ENCODE data around the gene HOXA9. TPM values are rescaled to one million over a fixed set of nuclear protein-coding genes. Genes with fewer than 3 reads are reported as not detected.

The HOXA9 gene
- polyA plus RNA-seq, 1 of the 3 experiments (the other 2 are of a cell fraction), result not detected

- Histone ChIP-seq H3K9me3 (no peaks in the 10 kb centered on the region), H3K4me2 (no peak overlapping the region), H3K79me2 (ENCODE audit: insufficient read depth) (no peaks in the 10 kb centered on the region), H3K9ac (no peak overlapping the region), H3K4me1 (ENCODE audit: control insufficient read depth in 1 of 2, insufficient read depth in 2 of 2, low read depth in 1 of 2, low read length in 1 of 2) (peaks cover 0 to 8% of the 10 kb centered on the region in 2 experiments; a peak in 1 of 4 replicates), H2AFZ (ENCODE audit: low read depth) (no peak overlapping the region), H3F3A (replicated peaks; ENCODE audit: insufficient read depth) (peaks cover 10% of the 10 kb centered on the region), H3K36me3 (replicated peaks in 1 of 2; ENCODE audit: control insufficient read depth in 1 of 2, insufficient read depth in 2 of 2, low read length in 1 of 2) (no peaks in the 10 kb centered on the region), H3K27me3 (ENCODE audit: insufficient read depth) (peaks cover 91% of the 10 kb centered on the region), H3K4me3 (ENCODE audit: low read depth in 2 of 2, low read length in 1 of 2) (no peak overlapping the region), H4K20me1 (ENCODE audit: insufficient read depth) (no peaks in the 10 kb centered on the region), H3K27ac (ENCODE audit: low read depth in 2 of 2, low read length in 1 of 2) (no peak overlapping the region), H3K9me2 (no peaks in the 10 kb centered on the region)
- TF ChIP-seq TCF12 (IDR thresholded peaks at IDR 0.05), result no peak
- TF ChIP-seq EZH2phosphoT487 (IDR thresholded peaks at IDR 0.05; ENCODE audit: borderline replicate concordance, low read depth), result no peak
- no peak for TF ChIP-seq GATA2 (CRISPR knock-in tag; IDR thresholded peaks at IDR 0.05)
- TF ChIP-seq, protein P1, sequence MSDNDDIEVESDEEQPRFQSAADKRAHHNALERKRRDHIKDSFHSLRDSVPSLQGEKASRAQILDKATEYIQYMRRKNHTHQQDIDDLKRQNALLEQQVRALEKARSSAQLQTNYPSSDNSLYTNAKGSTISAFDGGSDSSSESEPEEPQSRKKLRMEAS (IDR thresholded peaks at IDR 0.05; ENCODE audit: low read depth), result no peak
- TF ChIP-seq REST (IDR thresholded peaks at IDR 0.05; ENCODE audit: low read depth, low read length), result no peak
- no peak for TF ChIP-seq YY1 (IDR thresholded peaks at IDR 0.05; ENCODE audit: low read depth)
- no peak for TF ChIP-seq SIN3A (IDR thresholded peaks at IDR 0.05; ENCODE audit: borderline replicate concordance, low read depth, low read length)
- TF ChIP-seq NFIC (IDR thresholded peaks at IDR 0.05; ENCODE audit: borderline replicate concordance), result no peak
- TF ChIP-seq RFX5 (IDR thresholded peaks at IDR 0.05; ENCODE audit: low read length), result no peak
- TF ChIP-seq, protein P2, sequence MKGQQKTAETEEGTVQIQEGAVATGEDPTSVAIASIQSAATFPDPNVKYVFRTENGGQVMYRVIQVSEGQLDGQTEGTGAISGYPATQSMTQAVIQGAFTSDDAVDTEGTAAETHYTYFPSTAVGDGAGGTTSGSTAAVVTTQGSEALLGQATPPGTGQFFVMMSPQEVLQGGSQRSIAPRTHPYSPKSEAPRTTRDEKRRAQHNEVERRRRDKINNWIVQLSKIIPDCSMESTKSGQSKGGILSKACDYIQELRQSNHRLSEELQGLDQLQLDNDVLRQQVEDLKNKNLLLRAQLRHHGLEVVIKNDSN (IDR thresholded peaks at IDR 0.05; ENCODE audit: borderline replicate concordance, low read depth), result no peak
- TF ChIP-seq FOSL2 (IDR thresholded peaks at IDR 0.05; ENCODE audit: borderline replicate concordance, low read depth), result no peak
- TF ChIP-seq FOXJ3 (CRISPR knock-in tag; IDR thresholded peaks at IDR 0.05), result no peak
- no peak for TF ChIP-seq FOXM1 (IDR thresholded peaks at IDR 0.05; ENCODE audit: low read depth)
- TF ChIP-seq TEAD4 (IDR thresholded peaks at IDR 0.05; ENCODE audit: borderline replicate concordance, insufficient read depth), result no peak
- TF ChIP-seq, protein P3, sequence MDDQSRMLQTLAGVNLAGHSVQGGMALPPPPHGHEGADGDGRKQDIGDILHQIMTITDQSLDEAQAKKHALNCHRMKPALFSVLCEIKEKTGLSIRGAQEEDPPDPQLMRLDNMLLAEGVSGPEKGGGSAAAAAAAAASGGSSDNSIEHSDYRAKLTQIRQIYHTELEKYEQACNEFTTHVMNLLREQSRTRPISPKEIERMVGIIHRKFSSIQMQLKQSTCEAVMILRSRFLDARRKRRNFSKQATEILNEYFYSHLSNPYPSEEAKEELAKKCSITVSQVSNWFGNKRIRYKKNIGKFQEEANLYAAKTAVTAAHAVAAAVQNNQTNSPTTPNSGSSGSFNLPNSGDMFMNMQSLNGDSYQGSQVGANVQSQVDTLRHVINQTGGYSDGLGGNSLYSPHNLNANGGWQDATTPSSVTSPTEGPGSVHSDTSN (IDR thresholded peaks at IDR 0.05), result no peak
- TF ChIP-seq RCOR1 (IDR thresholded peaks at IDR 0.05; ENCODE audit: low read length), result no peak
- ChIA-PET POLR2A (no interaction called here), CTCF (interaction anchor here (0.6 to 11.7 kb wide), 7 partner anchors 9 to 1258 kb away, joined by 3 to 270 read pairs (median 4); partner anchors contain the start of genes HOXA3, HOXA5 and HOXA6)
- no peak for DNase-seq
- WGBS (ENCODE audit: low lambda C conversion rate), result 63% methylated on average over 27 of the region's 27 CpGs
Measured at GRCh38 chr7:27159266-27160144, 5.8 kb downstream of the HOXA9 start.
